GM12873 (cell line): ENCODE results near the gene CYTH2.

Source experiments
- TF ChIP-seq, protein P1 (sequence below): IDR thresholded peaks from 2 replicates; pipeline ENCODE4 v1.5.1; 2012; ENCODE audit warnings: low read depth, mild to moderate bottlenecking, moderate library complexity, low read length, control low read depth; ENCODE audit not compliant: insufficient read depth; ENCODE audit errors: missing control alignments

CYTH2 gene

DNA sequence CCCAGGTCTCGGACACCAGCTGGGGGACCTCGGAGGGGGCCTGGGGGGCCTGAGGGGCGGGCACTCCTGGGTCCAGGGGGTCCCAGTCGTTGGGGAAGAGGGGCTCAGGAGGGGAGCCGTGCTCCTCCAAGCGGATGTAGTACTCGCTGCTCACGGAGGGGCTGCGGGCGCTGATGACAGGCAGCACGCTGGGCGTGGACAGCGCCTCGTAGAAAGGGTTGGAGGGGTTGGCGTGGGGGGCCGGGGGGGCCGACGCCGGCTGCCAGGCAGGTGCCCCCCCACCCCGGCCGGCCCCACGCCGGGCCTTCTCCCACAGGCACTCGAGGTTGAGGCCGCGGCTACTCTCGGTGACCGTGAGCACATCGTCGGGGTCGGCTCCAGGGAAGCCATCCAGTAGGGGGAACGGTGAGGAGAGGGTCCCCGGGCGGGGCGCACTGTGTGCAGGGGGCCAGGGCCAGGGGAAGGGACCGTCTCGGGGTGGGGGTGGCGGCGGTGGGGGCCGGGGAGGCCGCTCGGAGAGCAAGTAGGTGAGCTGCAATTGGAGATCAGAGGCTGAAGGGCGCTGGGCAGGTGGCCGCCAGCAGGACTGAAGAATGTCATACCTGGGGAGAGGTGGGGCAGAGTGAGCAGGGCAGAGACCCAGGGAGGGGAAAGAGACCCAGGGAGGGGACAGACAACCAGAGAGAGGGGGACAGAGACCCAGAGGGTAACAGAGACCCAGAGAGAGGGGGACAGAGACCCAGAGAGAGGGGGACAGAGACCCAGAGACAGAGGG is 30.3 kb downstream of the CYTH2 start:
- TF ChIP-seq, protein P1, sequence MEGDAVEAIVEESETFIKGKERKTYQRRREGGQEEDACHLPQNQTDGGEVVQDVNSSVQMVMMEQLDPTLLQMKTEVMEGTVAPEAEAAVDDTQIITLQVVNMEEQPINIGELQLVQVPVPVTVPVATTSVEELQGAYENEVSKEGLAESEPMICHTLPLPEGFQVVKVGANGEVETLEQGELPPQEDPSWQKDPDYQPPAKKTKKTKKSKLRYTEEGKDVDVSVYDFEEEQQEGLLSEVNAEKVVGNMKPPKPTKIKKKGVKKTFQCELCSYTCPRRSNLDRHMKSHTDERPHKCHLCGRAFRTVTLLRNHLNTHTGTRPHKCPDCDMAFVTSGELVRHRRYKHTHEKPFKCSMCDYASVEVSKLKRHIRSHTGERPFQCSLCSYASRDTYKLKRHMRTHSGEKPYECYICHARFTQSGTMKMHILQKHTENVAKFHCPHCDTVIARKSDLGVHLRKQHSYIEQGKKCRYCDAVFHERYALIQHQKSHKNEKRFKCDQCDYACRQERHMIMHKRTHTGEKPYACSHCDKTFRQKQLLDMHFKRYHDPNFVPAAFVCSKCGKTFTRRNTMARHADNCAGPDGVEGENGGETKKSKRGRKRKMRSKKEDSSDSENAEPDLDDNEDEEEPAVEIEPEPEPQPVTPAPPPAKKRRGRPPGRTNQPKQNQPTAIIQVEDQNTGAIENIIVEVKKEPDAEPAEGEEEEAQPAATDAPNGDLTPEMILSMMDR = no peak

DNA sequence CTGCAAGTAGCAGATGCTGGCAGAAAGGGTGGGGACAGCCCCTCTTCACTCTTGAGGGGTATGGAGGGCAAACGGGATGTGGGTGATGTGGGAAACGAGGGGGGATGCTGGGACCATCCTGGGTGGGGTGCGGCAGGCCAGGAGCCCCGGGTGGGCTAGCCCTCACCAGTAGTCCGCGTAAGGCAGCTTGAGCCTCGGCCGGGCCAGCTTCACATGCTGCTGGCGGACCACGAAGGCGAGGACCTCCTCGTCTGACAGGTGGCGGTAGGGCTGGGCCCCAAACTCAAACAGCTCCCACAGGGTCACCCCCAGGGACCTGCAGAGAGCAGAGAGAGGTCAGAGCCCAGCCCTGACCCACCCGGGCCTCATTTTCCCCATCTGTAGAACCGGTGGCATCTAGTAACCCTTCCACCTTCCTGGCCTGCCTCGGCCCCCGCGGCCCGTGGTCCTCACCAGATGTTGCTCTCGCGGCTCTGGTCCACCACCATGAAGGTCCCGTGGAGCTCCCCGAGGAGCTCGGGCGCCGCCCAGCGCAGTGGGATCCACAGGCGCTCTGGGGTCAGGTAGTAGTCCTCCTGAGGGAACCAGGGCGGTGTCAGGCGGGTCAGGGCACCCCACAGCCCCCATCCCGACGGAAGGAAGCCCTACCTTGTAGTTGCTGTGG is 31.8 kb downstream of the CYTH2 start:
- TF ChIP-seq, protein P1 = no peak

DNA sequence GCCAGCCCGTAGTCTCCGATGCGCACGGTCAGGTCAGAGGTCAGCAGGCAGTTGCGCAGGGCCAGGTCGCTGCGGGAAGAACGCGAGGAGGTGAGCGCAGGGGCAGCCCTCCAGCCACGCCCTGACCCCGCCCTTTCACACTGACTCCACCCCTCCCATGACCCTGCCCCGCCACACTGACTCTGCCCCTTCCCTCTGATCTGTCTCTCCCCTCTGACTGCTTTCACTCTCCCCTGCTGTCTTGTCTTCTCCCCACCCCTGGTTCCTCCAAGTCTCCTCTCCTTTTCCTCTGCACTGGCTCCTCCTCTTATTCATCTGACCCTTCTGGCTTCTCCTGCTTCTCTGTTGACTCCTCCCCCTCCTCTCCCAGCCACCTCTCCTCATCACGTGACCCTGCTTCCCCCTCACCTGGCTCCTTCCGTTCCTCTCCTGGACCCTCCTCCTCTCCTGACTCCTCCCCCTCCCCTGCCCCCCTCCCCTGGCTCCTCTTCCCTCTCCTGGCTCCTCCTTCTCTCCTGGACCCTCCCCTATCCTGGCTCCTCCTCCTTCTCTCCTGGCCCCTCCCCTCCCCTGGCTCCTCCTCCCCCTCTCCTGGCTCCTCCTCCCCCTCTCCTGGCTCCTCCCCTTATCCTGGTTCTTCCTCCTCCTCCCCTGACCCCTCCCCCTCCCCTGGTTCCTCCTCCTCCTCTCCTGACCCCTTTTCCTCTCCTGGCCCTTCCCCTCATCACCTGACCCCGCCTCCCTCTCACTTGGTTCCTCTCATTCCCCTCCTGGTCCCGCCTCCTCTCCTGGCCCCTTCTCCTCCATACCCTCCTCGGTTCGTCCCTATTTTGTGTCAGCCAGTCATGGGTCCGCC is 32.6 kb downstream of the CYTH2 start:
- TF ChIP-seq, protein P1 = no peak

DNA sequence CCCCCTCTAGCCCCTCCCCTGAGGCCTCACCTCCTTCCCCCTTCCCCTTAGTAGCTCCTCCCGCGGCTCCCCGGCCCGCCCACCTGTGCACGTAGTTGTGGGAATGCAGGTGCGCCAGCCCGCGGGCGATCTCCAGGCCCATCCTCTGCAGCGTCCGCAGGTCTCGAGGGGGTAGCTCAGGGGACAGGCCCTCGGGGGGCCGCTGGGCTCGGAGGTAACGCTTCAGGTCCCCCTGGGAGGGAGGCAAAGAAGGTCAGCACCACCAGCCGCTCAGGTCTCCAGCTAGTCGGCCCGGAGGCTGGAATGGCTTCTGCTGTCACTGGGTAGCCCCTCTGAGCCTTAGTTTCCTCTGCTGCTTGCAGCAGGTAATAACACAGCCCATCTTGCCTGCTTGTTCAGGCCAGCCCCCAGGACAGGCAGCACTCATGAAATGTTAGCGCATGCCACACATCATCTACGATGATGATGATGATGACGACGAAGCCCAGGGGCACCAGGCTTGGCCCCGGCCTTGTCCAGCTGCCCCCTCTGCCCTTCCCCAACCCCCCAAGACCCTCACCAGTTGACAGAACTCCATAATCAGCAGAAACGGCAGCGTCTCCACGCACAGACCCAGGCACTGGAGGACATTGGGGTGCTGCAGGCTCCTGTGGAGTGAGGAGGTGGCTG is 33.3 kb downstream of the CYTH2 start:
- TF ChIP-seq, protein P1 = no peak

DNA sequence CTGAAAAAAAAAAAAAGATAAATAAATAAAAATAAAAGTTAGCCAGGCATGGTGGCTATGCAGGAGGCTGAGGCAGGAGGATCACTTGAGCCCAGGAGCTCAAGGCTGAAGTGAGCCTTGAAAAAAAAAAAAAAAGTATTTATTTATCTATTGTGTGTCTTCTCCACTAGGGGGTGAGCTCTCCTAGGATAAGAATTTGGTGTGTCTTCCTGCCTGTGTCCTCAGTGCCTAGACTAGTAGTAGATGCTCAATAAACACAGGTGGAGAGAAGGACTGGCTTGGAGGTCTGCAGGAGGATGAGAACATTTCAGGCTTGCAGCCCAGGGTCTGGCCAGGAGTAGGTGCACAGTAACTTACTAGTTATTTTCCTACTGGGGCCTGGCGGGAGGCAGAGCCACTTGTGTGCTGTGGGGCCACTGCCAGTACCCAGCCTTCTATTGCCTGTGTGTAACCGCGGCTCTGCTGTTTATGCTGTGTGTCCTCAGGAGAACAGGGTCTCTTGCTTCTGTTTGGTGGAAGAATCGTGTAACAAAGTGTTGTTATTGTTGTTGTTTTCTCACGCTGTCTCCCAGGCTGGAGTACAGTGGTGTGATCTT is 37.1 kb downstream of the CYTH2 start:
- TF ChIP-seq, protein P1 = peak; percentile 60

DNA sequence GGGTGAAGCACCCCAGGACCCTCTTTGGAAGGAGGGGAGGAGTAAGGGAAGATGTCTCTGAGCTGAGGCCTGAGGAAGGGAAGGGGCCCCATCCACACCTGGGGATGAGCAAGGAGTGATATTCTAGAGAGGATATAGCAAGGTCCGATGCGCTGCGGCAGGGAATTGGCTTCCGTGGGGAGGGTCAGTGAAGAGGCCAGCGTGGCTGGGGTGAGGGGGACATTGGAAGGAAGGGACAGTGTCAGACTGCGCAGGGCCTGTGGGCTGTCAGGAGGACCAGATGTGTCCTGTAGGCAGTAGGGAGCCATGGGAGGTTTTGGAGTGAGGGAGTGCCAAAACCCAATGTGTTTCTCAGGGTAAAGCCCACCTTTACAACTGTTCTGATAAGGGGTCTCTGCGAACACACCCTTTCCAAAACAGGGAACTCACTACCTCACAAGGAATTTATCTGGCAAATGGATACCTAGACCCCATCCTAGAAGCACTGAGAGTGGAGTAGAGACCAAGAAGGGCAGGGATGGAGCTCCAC is 38.8 kb downstream of the CYTH2 start:
- TF ChIP-seq, protein P1 = no peak
